ENCODE results near the gene TMEM140.
"Not testable (repeated sequence)": the region's sequence is repeated elsewhere in the genome, so short reads cannot be mapped to it uniquely, and the experiment has no call there.

Gene TMEM140

DNA sequence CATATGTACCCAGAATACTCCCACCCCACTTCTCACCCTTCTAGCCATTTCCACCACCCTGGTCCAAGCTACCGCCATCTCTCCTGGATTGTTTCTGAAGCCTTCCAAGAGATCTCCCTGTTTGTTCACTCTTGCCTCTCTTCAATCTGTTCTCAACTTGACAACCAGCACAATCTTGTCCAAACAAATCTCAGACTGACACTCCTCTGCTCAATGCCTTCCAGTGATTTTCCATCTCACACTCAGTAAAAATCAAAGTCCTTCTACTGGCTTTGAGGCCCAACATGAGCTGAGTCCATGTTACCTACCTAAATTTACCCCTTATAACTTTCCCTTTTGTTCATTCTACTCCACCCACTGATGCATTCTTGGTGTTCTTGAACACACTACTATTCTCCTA lies 33.2 kb upstream of the TMEM140 start:
- TF ChIP-seq, protein P1, sequence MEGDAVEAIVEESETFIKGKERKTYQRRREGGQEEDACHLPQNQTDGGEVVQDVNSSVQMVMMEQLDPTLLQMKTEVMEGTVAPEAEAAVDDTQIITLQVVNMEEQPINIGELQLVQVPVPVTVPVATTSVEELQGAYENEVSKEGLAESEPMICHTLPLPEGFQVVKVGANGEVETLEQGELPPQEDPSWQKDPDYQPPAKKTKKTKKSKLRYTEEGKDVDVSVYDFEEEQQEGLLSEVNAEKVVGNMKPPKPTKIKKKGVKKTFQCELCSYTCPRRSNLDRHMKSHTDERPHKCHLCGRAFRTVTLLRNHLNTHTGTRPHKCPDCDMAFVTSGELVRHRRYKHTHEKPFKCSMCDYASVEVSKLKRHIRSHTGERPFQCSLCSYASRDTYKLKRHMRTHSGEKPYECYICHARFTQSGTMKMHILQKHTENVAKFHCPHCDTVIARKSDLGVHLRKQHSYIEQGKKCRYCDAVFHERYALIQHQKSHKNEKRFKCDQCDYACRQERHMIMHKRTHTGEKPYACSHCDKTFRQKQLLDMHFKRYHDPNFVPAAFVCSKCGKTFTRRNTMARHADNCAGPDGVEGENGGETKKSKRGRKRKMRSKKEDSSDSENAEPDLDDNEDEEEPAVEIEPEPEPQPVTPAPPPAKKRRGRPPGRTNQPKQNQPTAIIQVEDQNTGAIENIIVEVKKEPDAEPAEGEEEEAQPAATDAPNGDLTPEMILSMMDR (IDR thresholded peaks at IDR 0.05; ENCODE audit: low read length, missing control alignments), result no peak
- H3K4me3 ChIP-seq (replicated peaks; ENCODE audit: low read depth, low read length), result no peak overlapping the region
- no peak for DNase-seq (ENCODE audit: low read depth)

GRCh38 chr7:135117096-135117495 lies 30.8 kb upstream of the TMEM140 start:
- TF ChIP-seq, protein P1 (IDR thresholded peaks at IDR 0.05; ENCODE audit: low read length, missing control alignments), result no peak
- DNase-seq (ENCODE audit: low read depth), result no peak
- H3K4me3 ChIP-seq (replicated peaks; ENCODE audit: low read depth, low read length), result no peak overlapping the region

GRCh38 chr7:135121868-135122267 lies 26.0 kb upstream of the TMEM140 start:
- no peak for DNase-seq (ENCODE audit: low read depth)
- no peak overlapping the region for H3K4me3 ChIP-seq (replicated peaks; ENCODE audit: low read depth, low read length)
- TF ChIP-seq, protein P1 (IDR thresholded peaks at IDR 0.05; ENCODE audit: low read length, missing control alignments), result no peak

DNA sequence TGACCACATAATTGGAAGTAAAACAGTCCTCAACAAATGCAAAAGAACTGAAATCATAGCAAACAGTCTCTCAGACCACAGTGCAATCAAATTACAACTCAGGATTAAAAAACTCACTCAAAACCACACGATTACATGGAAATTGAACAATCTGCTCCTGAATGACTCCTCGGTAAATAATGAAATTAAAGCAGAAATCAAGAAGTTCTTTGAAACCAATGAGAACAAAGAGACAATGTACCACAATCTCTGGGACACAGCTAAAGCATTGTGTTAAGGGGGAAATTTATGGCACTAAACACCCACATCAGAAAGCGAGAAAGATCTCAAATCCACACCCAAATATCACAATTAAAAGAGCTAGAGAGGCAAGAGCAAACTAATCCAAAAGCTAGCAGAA lies 23.2 kb upstream of the TMEM140 start:
- not testable (repeated sequence) for H3K4me3 ChIP-seq (replicated peaks; ENCODE audit: low read depth, low read length); DNase-seq (ENCODE audit: low read depth)

- no peak overlapping the region for H3K4me3 ChIP-seq (replicated peaks; ENCODE audit: low read depth, low read length)
- no peak for DNase-seq (ENCODE audit: low read depth)
- TF ChIP-seq, protein P1 (IDR thresholded peaks at IDR 0.05; ENCODE audit: low read length, missing control alignments), result no peak
These were observed 18.9 kb upstream of the TMEM140 start for GRCh38 chr7:135128931-135129330.

DNA sequence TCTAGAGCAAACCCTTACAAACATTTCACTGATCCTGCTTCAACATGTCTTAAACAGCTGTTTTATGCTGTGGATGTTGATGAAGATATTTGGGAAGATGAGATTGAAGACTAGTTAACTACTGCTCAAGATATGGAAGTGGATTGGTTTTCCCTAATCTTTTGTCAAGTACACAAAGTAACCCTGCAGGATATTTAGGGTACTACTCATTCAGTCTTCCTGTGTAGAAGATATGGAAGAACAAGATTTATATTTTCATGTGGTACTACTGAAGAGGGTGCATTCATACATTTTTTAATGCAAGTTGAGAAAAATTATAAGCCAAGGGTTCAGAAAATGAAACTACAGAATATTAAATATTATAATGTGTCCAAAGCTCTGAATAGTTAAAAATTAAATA lies 18.3 kb upstream of the TMEM140 start:
- DNase-seq (ENCODE audit: low read depth), result no peak
- no peak overlapping the region for H3K4me3 ChIP-seq (replicated peaks; ENCODE audit: low read depth, low read length)
- TF ChIP-seq, protein P1 (IDR thresholded peaks at IDR 0.05; ENCODE audit: low read length, missing control alignments), result no peak

DNA sequence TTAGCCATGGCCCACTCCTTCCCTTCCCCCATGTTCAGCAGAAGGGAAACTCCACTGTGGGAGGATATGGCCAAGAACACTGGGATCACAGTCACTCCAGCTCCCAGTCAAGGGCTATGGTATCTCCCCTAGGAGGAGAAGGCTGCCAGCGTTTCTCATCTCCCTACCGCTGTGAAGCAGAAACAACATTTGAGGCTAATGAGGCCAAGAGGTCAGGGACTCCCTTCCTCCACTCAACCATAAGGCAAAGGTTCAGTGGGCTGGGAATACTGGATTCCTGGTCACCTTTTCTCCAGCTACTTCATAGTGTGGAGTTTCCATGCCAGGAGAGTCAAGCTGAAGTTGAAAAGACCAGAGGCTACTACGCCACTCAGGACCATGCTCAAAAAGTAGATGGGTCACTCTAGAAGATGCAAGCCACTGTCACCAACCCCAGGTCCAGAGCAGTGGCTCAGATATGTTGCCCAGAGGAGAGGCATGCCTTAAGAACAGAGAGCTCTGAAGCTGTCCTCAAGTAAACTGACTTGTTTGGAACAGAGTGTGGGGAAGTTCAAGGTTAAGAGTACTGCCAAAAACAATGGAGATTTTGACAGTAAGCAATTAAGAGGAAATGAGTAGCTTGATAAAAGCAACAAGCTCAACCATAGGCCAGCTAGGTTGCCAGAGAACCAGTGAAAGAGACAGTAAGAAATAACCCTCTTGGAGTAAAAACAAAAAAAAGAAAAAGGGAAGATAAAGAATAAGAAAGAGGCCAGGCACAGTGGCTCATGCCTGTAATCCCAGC lies 3.8 kb upstream of the TMEM140 start:
- H3K4me3 ChIP-seq (replicated peaks; ENCODE audit: low read depth, low read length), result no peak overlapping the region
- TF ChIP-seq, protein P1 (IDR thresholded peaks at IDR 0.05; ENCODE audit: low read length, missing control alignments), result no peak
- peak; percentile 57 for DNase-seq (ENCODE audit: low read depth)
